HCT116 (cell line): ENCODE data around the gene SMG9.

Experiments used
- ELF1 ChIP-seq: IDR thresholded peaks from 2 replicates; pipeline ENCODE4 v1.6.1; 2012; ENCODE audit warnings: low read depth, borderline replicate concordance
- EZH2 ChIP-seq: fragments of 200-600 bp; sonication (generic); IDR thresholded peaks from 2 replicates; pipeline ENCODE4 v1.6.1; 2017; ENCODE audit warnings: antibody characterized with exemption, mixed run types
- JUND ChIP-seq: IDR thresholded peaks from 2 replicates; pipeline ENCODE4 v1.6.1; 2012
- POLR2A ChIP-seq: IDR thresholded peaks from 2 replicates; pipeline ENCODE4 v1.7.0; 2011; ENCODE audit warnings: borderline replicate concordance; ENCODE audit not compliant: insufficient read depth, insufficient read length; ENCODE audit errors: extremely low read depth
- POLR2AphosphoS5 ChIP-seq: IDR thresholded peaks from 2 replicates; pipeline ENCODE4 v1.6.1; 2011; ENCODE audit warnings: mild to moderate bottlenecking, low read depth, low read length, moderate library complexity
- SRF ChIP-seq: IDR thresholded peaks from 2 replicates; pipeline ENCODE4 v1.6.1; 2012; ENCODE audit warnings: low read depth
- ZNF274 ChIP-seq: fragments of 200-500 bp; sonication (Bioruptor generic); IDR thresholded peaks from 2 replicates; pipeline ENCODE4 v1.6.1; 2014; ENCODE audit warnings: mild to moderate bottlenecking, low read depth, low read length, inconsistent platforms
- TF ChIP-seq, protein P1 (sequence below), 3 experiments: fragments of 200-600 bp in 1 of 3; sonication (generic) in 1 of 3; IDR thresholded peaks in 2 of 3; conservative IDR thresholded peaks in 1 of 3; 2 replicates each; pipeline ENCODE4 v1.5.1; 2012 to 2017; ENCODE audit warnings: low read depth in 2 of 3, low read length in 2 of 3, antibody characterized with exemption in 1 of 3, borderline replicate concordance in 1 of 3, control low read depth in 1 of 3, mild to moderate bottlenecking in 1 of 3, mixed read lengths in 1 of 3, mixed run types in 1 of 3, moderate library complexity in 1 of 3; ENCODE audit not compliant: insufficient read depth in 1 of 3
- TF ChIP-seq, protein P2 (sequence below): IDR thresholded peaks from 2 replicates; pipeline ENCODE4 v1.6.1; 2012
- TF ChIP-seq, protein P3 (sequence below): IDR thresholded peaks from 2 replicates; pipeline ENCODE4 v1.6.1; 2012
- TF ChIP-seq, protein P4 (sequence below): IDR thresholded peaks from 2 replicates; pipeline ENCODE4 v1.6.1; 2012; ENCODE audit warnings: low read depth

DNA sequence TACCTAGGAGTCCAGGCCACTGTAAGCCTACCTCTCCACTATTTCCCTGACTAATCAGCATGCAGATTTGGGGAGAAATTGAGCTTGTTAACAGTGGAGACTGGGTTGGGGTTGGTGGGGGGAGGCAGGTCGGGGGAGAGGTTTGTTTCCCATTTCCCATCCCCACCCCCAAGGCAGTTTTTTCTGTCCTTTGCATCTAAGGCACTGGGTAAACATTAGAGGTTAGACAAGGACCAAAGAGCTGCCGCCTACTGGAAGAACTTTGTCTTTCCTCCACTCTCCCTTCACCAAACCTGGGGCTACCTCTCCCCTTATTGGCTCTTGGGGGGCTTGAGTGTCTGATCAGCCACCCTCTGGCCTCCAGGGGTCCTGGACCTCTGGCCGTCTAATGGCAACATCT is 25.1 kb upstream of the SMG9 start:
- TF ChIP-seq POLR2AphosphoS5 (no peak), ELF1 (no peak), POLR2A (no peak), SRF (no peak), JUND (no peak), ZNF274 (no peak), EZH2 (no peak)
- TF ChIP-seq, protein P1, sequence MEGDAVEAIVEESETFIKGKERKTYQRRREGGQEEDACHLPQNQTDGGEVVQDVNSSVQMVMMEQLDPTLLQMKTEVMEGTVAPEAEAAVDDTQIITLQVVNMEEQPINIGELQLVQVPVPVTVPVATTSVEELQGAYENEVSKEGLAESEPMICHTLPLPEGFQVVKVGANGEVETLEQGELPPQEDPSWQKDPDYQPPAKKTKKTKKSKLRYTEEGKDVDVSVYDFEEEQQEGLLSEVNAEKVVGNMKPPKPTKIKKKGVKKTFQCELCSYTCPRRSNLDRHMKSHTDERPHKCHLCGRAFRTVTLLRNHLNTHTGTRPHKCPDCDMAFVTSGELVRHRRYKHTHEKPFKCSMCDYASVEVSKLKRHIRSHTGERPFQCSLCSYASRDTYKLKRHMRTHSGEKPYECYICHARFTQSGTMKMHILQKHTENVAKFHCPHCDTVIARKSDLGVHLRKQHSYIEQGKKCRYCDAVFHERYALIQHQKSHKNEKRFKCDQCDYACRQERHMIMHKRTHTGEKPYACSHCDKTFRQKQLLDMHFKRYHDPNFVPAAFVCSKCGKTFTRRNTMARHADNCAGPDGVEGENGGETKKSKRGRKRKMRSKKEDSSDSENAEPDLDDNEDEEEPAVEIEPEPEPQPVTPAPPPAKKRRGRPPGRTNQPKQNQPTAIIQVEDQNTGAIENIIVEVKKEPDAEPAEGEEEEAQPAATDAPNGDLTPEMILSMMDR (IDR thresholded peaks at IDR 0.05 in 2 of 3, conservative IDR thresholded peaks at IDR 0.05 in 1 of 3; ENCODE audit: borderline replicate concordance in 1 of 3, insufficient read depth in 1 of 3, low read depth in 2 of 3, low read length in 2 of 3), result peak in 2 of 3 experiments; percentile 17 to 22; a peak in 3 of 6 replicates
- TF ChIP-seq, protein P2, sequence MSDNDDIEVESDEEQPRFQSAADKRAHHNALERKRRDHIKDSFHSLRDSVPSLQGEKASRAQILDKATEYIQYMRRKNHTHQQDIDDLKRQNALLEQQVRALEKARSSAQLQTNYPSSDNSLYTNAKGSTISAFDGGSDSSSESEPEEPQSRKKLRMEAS, result no peak
- TF ChIP-seq, protein P3, sequence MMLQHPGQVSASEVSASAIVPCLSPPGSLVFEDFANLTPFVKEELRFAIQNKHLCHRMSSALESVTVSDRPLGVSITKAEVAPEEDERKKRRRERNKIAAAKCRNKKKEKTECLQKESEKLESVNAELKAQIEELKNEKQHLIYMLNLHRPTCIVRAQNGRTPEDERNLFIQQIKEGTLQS, result no peak
- TF ChIP-seq, protein P4, sequence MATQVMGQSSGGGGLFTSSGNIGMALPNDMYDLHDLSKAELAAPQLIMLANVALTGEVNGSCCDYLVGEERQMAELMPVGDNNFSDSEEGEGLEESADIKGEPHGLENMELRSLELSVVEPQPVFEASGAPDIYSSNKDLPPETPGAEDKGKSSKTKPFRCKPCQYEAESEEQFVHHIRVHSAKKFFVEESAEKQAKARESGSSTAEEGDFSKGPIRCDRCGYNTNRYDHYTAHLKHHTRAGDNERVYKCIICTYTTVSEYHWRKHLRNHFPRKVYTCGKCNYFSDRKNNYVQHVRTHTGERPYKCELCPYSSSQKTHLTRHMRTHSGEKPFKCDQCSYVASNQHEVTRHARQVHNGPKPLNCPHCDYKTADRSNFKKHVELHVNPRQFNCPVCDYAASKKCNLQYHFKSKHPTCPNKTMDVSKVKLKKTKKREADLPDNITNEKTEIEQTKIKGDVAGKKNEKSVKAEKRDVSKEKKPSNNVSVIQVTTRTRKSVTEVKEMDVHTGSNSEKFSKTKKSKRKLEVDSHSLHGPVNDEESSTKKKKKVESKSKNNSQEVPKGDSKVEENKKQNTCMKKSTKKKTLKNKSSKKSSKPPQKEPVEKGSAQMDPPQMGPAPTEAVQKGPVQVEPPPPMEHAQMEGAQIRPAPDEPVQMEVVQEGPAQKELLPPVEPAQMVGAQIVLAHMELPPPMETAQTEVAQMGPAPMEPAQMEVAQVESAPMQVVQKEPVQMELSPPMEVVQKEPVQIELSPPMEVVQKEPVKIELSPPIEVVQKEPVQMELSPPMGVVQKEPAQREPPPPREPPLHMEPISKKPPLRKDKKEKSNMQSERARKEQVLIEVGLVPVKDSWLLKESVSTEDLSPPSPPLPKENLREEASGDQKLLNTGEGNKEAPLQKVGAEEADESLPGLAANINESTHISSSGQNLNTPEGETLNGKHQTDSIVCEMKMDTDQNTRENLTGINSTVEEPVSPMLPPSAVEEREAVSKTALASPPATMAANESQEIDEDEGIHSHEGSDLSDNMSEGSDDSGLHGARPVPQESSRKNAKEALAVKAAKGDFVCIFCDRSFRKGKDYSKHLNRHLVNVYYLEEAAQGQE, result no peak
